Dendritic cell treated with granulocyte-macrophage colony-stimulating factor and Interleukin-4, amounts not matched to agents 40 ng/mL and 50 ng/mL, for 4 days (primary cell): ENCODE results near the gene GSTM2.

Source experiments
- H3K27ac Mint-ChIP-seq: one replicate; pipeline ENCODE4 v1.8.0; 2022; ENCODE audit warnings: mild to moderate bottlenecking, mixed read lengths
- H3K27me3 Mint-ChIP-seq: one replicate; pipeline ENCODE4 v1.8.0; 2022; ENCODE audit warnings: mild to moderate bottlenecking, mixed read lengths
- H3K36me3 Mint-ChIP-seq: one replicate; pipeline ENCODE4 v1.8.0; 2022; ENCODE audit warnings: low read depth, mixed read lengths
- H3K4me1 Mint-ChIP-seq: one replicate; pipeline ENCODE4 v1.8.0; 2022; ENCODE audit warnings: low read depth, mixed read lengths
- H3K4me3 Mint-ChIP-seq: one replicate; pipeline ENCODE4 v1.8.0; 2022; ENCODE audit warnings: mild to moderate bottlenecking, moderate library complexity, mixed read lengths
- H3K9me3 Mint-ChIP-seq: one replicate; pipeline ENCODE4 v1.8.0; 2022; ENCODE audit warnings: mixed read lengths
- intact Hi-C: fragments of 100-400 bp; cut with micrococcal nuclease; formaldehyde crosslinking; loops from one replicate; pipeline ENCODE4 v1.15.0; 2022

The GSTM2 gene

DNA sequence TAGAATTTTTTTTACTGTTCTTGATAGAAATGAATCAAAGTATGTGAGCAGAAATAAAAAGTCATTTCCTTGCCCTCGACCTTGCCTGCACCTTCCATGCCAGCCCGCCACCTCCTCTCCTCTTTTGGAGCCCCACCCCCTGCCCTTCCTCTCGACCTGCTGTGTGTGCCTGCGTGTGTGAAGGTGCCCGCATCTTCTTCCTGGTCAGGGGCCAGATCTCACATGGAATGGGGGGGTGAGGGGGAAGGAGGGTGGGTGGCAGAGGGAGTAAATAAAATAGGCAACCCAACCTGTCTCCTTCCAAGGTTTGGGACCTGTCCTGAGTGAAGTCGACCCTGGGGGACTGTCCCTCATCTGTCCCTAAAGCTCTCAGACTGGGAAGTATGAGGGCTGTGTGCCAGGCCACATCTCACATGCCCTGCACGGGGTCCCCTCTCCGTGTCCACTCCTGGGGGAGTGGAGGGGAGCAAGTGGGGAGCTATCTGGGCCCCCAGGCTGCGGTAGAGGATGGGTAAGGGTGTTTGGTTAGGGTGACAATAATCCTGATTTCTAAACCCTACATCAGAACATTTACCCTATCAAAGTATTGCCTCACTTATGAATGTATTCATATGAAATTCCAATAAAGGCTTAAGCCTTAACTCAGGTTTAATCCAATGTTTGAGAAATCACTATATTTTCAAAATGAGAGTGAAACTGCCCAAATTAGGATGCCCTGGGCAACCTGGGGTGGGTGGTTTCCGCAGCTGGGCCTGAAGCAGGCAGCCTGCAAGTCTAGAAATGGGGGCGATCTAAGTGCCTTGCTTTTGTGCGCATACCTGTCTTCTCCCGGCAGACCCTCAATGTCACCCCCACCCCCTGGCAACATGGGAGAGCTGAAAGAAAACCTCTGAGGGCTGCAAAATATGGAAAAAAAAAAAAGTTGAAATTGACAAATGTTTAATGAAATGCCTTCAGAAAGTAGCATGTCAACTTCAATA, 32.8 kb upstream of the GSTM2 start:
- H3K27ac Mint-ChIP-seq, result no peak overlapping the region
- peaks cover 2% of the 10 kb centered on the region for H3K27me3 Mint-ChIP-seq
- peaks cover 28% of the 10 kb centered on the region for H3K4me1 Mint-ChIP-seq
- intact Hi-C loops, result no loop called here
- no peak overlapping the region for H3K4me3 Mint-ChIP-seq
- peaks cover 30% of the 10 kb centered on the region for H3K36me3 Mint-ChIP-seq
- no peaks in the 10 kb centered on the region for H3K9me3 Mint-ChIP-seq

DNA sequence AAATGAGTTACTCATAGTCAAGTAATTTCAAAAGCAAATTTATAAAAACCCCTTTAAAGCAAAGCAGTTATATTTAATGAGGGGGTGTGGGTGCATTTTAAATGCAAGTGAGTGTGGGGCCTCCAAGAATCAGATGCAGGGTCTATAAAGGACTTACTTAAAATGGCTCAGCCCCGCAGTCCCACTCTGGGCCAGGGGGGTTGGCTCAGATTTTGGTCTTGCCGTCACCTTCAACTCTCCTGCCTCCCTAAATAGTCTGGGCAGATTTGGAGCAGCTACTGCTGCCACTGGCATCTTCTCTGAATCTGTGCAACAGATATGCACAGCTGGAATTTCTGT, 32.0 kb upstream of the GSTM2 start:
- Mint-ChIP-seq H3K4me3 (no peak overlapping the region), H3K9me3 (no peaks in the 10 kb centered on the region), H3K27me3 (peaks cover 3% of the 10 kb centered on the region), H3K36me3 (peaks cover 22% of the 10 kb centered on the region), H3K27ac (no peak overlapping the region), H3K4me1 (peaks cover 34% of the 10 kb centered on the region)
- intact Hi-C loops, result no loop called here

- peaks cover 3% of the 10 kb centered on the region for H3K27me3 Mint-ChIP-seq
- no peak overlapping the region for H3K4me3 Mint-ChIP-seq
- intact Hi-C loops, result no loop called here
- H3K4me1 Mint-ChIP-seq, result peaks cover 34% of the 10 kb centered on the region
- peaks cover 17% of the 10 kb centered on the region for H3K36me3 Mint-ChIP-seq
- H3K9me3 Mint-ChIP-seq, result no peaks in the 10 kb centered on the region
- H3K27ac Mint-ChIP-seq, result peak overlapping the region; percentile 21
Observed at GRCh38 chr1:109636201-109636952, 31.5 kb upstream of the GSTM2 start.

DNA sequence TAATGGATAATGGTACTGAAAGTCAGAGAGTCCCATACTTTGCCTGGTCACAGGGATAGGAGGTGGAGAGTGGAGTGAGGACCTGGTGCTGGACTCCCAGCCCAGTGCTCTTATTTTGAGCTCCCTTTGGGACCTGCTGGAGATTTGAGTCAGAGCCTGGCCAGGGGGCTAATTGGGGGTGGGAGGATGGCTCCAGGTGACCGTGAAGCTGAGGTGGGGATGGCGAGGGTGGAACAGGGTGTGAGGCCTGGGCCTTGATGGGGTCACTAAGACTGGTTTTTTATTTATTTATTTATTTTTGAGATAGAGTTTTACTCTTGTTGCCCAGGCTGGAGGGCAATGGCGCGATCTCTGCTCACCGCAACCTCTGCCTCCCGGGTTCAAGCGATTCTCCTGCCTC, 30.4 kb upstream of the GSTM2 start:
- H3K9me3 Mint-ChIP-seq, result no peaks in the 10 kb centered on the region
- H3K36me3 Mint-ChIP-seq, result peaks cover 7% of the 10 kb centered on the region
- H3K4me1 Mint-ChIP-seq, result peaks cover 34% of the 10 kb centered on the region
- intact Hi-C loops, result no loop called here
- H3K4me3 Mint-ChIP-seq, result no peak overlapping the region
- peaks cover 3% of the 10 kb centered on the region for H3K27me3 Mint-ChIP-seq
- no peak overlapping the region for H3K27ac Mint-ChIP-seq

DNA sequence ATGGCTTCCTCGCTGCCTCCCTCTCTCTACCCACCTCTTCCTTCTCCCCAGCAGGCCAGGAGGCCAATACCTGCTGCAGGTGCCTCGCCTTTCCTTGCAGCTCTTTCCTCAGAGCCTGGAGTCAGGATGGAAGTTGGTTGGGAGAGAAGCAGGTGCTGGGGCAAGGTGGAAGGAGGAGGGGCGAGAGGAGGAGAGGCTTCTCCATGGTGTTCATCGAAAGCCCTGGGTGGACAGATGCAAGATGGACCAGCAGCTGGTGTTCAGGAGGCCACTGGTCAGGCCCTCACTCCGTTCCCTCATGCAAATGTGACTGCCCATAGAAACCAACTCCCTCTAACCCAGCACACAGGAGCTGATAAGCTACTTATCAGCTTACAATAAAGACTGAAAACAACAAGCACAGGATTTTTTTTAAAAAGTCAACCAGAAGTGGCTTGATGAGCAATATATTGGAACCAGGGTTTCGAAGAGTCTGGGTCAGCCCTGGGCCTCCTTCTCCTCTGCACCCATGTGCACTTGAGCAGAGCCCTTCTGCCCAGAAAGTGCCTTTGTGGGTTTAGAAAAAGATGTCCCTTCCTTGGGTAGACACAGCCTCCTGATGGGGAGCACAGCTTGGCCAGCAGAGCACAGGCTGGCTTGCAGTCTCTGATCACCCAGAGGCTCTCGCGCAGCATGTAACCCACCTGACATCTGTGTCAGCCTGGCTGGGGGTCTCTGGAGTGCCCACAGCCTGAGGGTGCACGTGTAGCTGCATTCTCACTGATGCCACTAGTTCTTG, 28.6 kb upstream of the GSTM2 start:
- Mint-ChIP-seq H3K36me3 (no peaks in the 10 kb centered on the region), H3K4me1 (peaks cover 37% of the 10 kb centered on the region), H3K4me3 (no peak overlapping the region), H3K9me3 (no peaks in the 10 kb centered on the region), H3K27ac (no peak overlapping the region), H3K27me3 (peaks cover 5% of the 10 kb centered on the region)
- intact Hi-C loops, result no loop called here

DNA sequence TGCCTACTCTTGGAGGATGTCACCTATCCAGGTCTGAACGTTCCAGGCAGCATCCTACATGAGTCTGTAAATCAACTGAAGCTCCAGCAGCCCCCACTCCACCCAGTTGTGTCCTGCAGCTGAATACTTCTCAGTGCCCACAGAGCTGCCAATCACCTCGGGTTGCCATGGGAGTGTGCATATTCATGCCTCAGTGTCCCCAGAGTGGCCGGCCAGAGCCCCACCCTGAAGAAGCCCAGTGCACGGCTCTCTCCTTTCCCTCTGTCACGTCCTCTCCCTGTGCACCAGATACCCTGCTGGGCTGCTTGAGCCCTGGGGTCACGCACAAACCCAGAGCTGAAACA, 28.0 kb upstream of the GSTM2 start:
- peaks cover 5% of the 10 kb centered on the region for H3K27me3 Mint-ChIP-seq
- H3K36me3 Mint-ChIP-seq, result no peaks in the 10 kb centered on the region
- H3K4me1 Mint-ChIP-seq, result peaks cover 31% of the 10 kb centered on the region
- intact Hi-C loops, result loop anchor here (5.0 kb wide), 1 partner anchor 342 kb away; the partner anchor contains the start of gene AHCYL1
- no peak overlapping the region for H3K27ac Mint-ChIP-seq
- H3K9me3 Mint-ChIP-seq, result no peaks in the 10 kb centered on the region
- H3K4me3 Mint-ChIP-seq, result no peak overlapping the region

GRCh38 chr1:109640285-109640865, 27.5 kb upstream of the GSTM2 start:
- no peak overlapping the region for H3K27ac Mint-ChIP-seq
- H3K4me1 Mint-ChIP-seq, result peaks cover 29% of the 10 kb centered on the region
- peaks cover 5% of the 10 kb centered on the region for H3K27me3 Mint-ChIP-seq
- H3K36me3 Mint-ChIP-seq, result no peaks in the 10 kb centered on the region
- H3K9me3 Mint-ChIP-seq, result no peaks in the 10 kb centered on the region
- intact Hi-C loops, result loop anchor here (5.0 kb wide), 1 partner anchor 342 kb away; the partner anchor contains the start of gene AHCYL1
- no peak overlapping the region for H3K4me3 Mint-ChIP-seq

- no peaks in the 10 kb centered on the region for H3K36me3 Mint-ChIP-seq
- H3K27ac Mint-ChIP-seq, result no peak overlapping the region
- H3K4me1 Mint-ChIP-seq, result peaks cover 25% of the 10 kb centered on the region
- H3K4me3 Mint-ChIP-seq, result no peak overlapping the region
- no peaks in the 10 kb centered on the region for H3K9me3 Mint-ChIP-seq
- H3K27me3 Mint-ChIP-seq, result peaks cover 5% of the 10 kb centered on the region
- intact Hi-C loops, result loop anchor here (5.0 kb wide), 1 partner anchor 341 kb away; the partner anchor contains the start of gene AHCYL1
Observed at GRCh38 chr1:109641078-109641740, 26.6 kb upstream of the GSTM2 start.

DNA sequence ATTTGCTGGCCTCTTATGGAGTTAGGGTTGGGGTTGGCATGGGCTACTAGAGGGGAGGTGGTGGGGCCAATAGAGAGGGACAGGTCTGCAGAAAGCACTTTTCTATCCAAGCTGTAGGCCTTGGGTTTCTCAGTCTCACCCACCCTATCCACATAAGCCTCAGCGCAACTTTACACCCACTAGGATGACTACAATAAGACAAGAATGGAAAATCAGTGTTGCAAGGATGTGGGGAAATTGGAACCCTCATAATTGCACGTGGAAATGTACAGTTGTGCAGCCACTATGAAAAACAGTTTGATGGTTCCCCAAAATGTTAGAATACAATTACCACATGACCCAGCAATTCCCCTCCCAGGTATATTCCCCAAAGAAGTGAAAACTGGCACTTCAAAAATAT, 26.0 kb upstream of the GSTM2 start:
- no peaks in the 10 kb centered on the region for H3K9me3 Mint-ChIP-seq
- H3K27ac Mint-ChIP-seq, result no peak overlapping the region
- intact Hi-C loops, result loop anchor here (5.0 kb wide), 1 partner anchor 340 kb away; the partner anchor contains the start of gene AHCYL1
- H3K4me1 Mint-ChIP-seq, result peaks cover 18% of the 10 kb centered on the region
- H3K36me3 Mint-ChIP-seq, result no peaks in the 10 kb centered on the region
- no peak overlapping the region for H3K4me3 Mint-ChIP-seq
- H3K27me3 Mint-ChIP-seq, result peaks cover 5% of the 10 kb centered on the region

- H3K36me3 Mint-ChIP-seq, result no peaks in the 10 kb centered on the region
- peaks cover 18% of the 10 kb centered on the region for H3K4me1 Mint-ChIP-seq
- H3K27me3 Mint-ChIP-seq, result peaks cover 5% of the 10 kb centered on the region
- intact Hi-C loops, result loop anchor here (1.0 to 5.0 kb wide), 2 partner anchors 131 to 340 kb away; partner anchors contain the start of gene AHCYL1
- no peaks in the 10 kb centered on the region for H3K9me3 Mint-ChIP-seq
- H3K27ac Mint-ChIP-seq, result no peak overlapping the region
- no peak overlapping the region for H3K4me3 Mint-ChIP-seq
Observed at GRCh38 chr1:109642626-109643025, 25.2 kb upstream of the GSTM2 start.

- Mint-ChIP-seq H3K36me3 (no peaks in the 10 kb centered on the region), H3K27ac (no peak overlapping the region), H3K27me3 (peaks cover 5% of the 10 kb centered on the region), H3K9me3 (no peaks in the 10 kb centered on the region), H3K4me3 (no peak overlapping the region), H3K4me1 (peaks cover 18% of the 10 kb centered on the region)
- intact Hi-C loops, result loop anchor here (1.0 to 5.0 kb wide), 2 partner anchors 130 to 339 kb away; partner anchors contain the start of gene AHCYL1
Observed at GRCh38 chr1:109643385-109644230, 24.2 kb upstream of the GSTM2 start.

GRCh38 chr1:109644670-109645069, 23.2 kb upstream of the GSTM2 start:
- Mint-ChIP-seq H3K9me3 (no peaks in the 10 kb centered on the region), H3K4me1 (peaks cover 18% of the 10 kb centered on the region), H3K27ac (no peak overlapping the region), H3K36me3 (no peaks in the 10 kb centered on the region), H3K27me3 (peaks cover 5% of the 10 kb centered on the region), H3K4me3 (no peak overlapping the region)
- intact Hi-C loops, result loop anchor here (5.0 kb wide), 1 partner anchor 338 kb away; the partner anchor contains the start of gene AHCYL1
